NT2/D1 (cell line): ENCODE data around the gene FOXL3.

Experiments used
- SUZ12 ChIP-seq: IDR thresholded peaks from 2 replicates; pipeline ENCODE4 v1.6.1; 2011; ENCODE audit not compliant: insufficient read length, insufficient read depth; ENCODE audit errors: extremely low read depth
- ZNF274 ChIP-seq: IDR thresholded peaks from 2 replicates; pipeline ENCODE4 v1.6.1; 2011; ENCODE audit warnings: mild to moderate bottlenecking, low read depth, low read length

GRCh38 chr7:279821-280220 lies 10.1 kb upstream of the FOXL3 start:
- TF ChIP-seq SUZ12, result no peak
- no peak for TF ChIP-seq ZNF274
